Stimulated activated CD4-positive, alpha-beta T cell treated with anti-CD3 and anti-CD28 coated beads, TNF-alpha, amount 100 ng/mL, for 24 hours (primary cell): ENCODE data around the gene SRGAP1.
"Not testable (repeated sequence)": the region's sequence is repeated elsewhere in the genome, so short reads cannot be mapped to it uniquely, and the experiment has no call there.

ENCODE experiments used
- DNase-seq, 3 experiments: peaks; one replicate each; pipeline ENCODE4 v3.0.0-alpha.2; 2020; ENCODE audit warnings: low read depth in 3 of 3

SRGAP1 gene

GRCh38 chr12:63867053-63867452 is 22.6 kb downstream of the SRGAP1 start:
- DNase-seq: no peak

GRCh38 chr12:63869656-63870055 is 25.2 kb downstream of the SRGAP1 start:
- no peak for DNase-seq

- DNase-seq: no peak
Observed at GRCh38 chr12:63870838-63871237, 26.3 kb downstream of the SRGAP1 start.

GRCh38 chr12:63874897-63875480 is 30.5 kb downstream of the SRGAP1 start:
- DNase-seq: no peak

- DNase-seq: no peak
Observed at GRCh38 chr12:63875703-63876102, 31.2 kb downstream of the SRGAP1 start.

- no peak for DNase-seq
Observed at GRCh38 chr12:63876980-63877379, 32.5 kb downstream of the SRGAP1 start.

GRCh38 chr12:63877693-63878092 is 33.2 kb downstream of the SRGAP1 start:
- no peak for DNase-seq

- DNase-seq: not testable (repeated sequence)
Observed at GRCh38 chr12:63880235-63880634, 35.7 kb downstream of the SRGAP1 start.

- DNase-seq: no peak
Observed at GRCh38 chr12:63880742-63881263, 36.3 kb downstream of the SRGAP1 start.

- DNase-seq: no peak
Observed at GRCh38 chr12:63882844-63883243, 38.3 kb downstream of the SRGAP1 start.

- DNase-seq: no peak
Observed at GRCh38 chr12:63885401-63885800, 40.9 kb downstream of the SRGAP1 start.

- DNase-seq: no peak
Observed at GRCh38 chr12:63888908-63889635, 44.6 kb downstream of the SRGAP1 start.

- DNase-seq: no peak
Observed at GRCh38 chr12:63889721-63890509, 45.4 kb downstream of the SRGAP1 start.

GRCh38 chr12:63893170-63893569 is 48.7 kb downstream of the SRGAP1 start:
- no peak for DNase-seq

GRCh38 chr12:63894132-63894531 is 49.6 kb downstream of the SRGAP1 start:
- DNase-seq: no peak

- DNase-seq: no peak
Observed at GRCh38 chr12:63895841-63896240, 51.3 kb downstream of the SRGAP1 start.

GRCh38 chr12:63897931-63898330 is 53.4 kb downstream of the SRGAP1 start:
- DNase-seq: no peak

GRCh38 chr12:63898764-63899337 is 54.4 kb downstream of the SRGAP1 start:
- DNase-seq: no peak

GRCh38 chr12:63899396-63899795 is 54.9 kb downstream of the SRGAP1 start:
- DNase-seq: no peak

- DNase-seq: no peak
Observed at GRCh38 chr12:63900922-63901793, 56.7 kb downstream of the SRGAP1 start.

GRCh38 chr12:63904653-63905052 is 60.2 kb downstream of the SRGAP1 start:
- DNase-seq: no peak
